Vagina (tissue), 2 donors: Measurements from ENCODE around the gene FAM9C. TPM values are rescaled to one million over a fixed set of nuclear protein-coding genes. Genes with fewer than 3 reads are reported as not detected.

Experiments used
- DNase-seq, 2 donors: peaks; one replicate each; pipeline ENCODE4 v3.0.0-alpha.2; 2017; ENCODE audit errors: extremely low spot score in 2 of 2
- H3K27ac ChIP-seq: fragments of 200-600 bp; sonication (generic); one replicate; pipeline ENCODE4 v1.5.1; 2019
- H3K27me3 ChIP-seq: fragments of 200-600 bp; sonication (generic); one replicate; pipeline ENCODE4 v1.5.1; 2019
- H3K36me3 ChIP-seq, 2 donors: fragments of 200-600 bp; sonication (generic); one replicate each; pipeline ENCODE4 v1.5.1; 2017 to 2019
- H3K4me1 ChIP-seq: fragments of 200-600 bp; sonication (generic); one replicate; pipeline ENCODE4 v1.5.1; 2019
- H3K4me3 ChIP-seq, 2 donors: fragments of 200-600 bp; sonication (generic); 1 replicate in 1 of 2; 2 replicates in 1 of 2; pipeline ENCODE4 v1.5.1; 2016 to 2019
- H3K9me3 ChIP-seq: fragments of 200-600 bp; sonication (generic); one replicate; pipeline ENCODE4 v1.5.1; 2019
- CTCF ChIP-seq, 3 experiments: fragments of 450-650 bp in 2 of 3; fragments of 200-600 bp in 1 of 3; sonication (generic) in 1 of 3; IDR thresholded peaks; one replicate each; pipeline ENCODE4 v1.5.1; 2017 to 2019; ENCODE audit warnings: antibody characterized with exemption in 3 of 3, mild to moderate bottlenecking in 2 of 3, moderate library complexity in 2 of 3
- POLR2A ChIP-seq, 2 donors: fragments of 450-650 bp; IDR thresholded peaks; one replicate each; pipeline ENCODE4 v1.6.1; 2017; ENCODE audit warnings: antibody characterized with exemption in 2 of 2, mild to moderate bottlenecking in 2 of 2, moderate library complexity in 2 of 2
- POLR2AphosphoS5 ChIP-seq, 2 donors: sonication (generic); formaldehyde crosslinking; IDR thresholded peaks; one replicate each; pipeline ENCODE4 v1.9.0; 2017; ENCODE audit warnings: antibody characterized with exemption in 2 of 2, mild to moderate bottlenecking in 2 of 2, low read depth in 1 of 2; ENCODE audit not compliant: insufficient read depth in 1 of 2
- intact Hi-C: fragments of 100-400 bp; cut with DNase I; formaldehyde crosslinking; loops from one replicate; pipeline ENCODE4 v1.15.1; 2023
- total RNA-seq: library from RNA; depleted of rRNA; stranded (reverse); fragments of >200 nt; gene quantifications from one replicate; pipeline ENCODE4 v1.2.3, GENCODE V29; 2016

Gene FAM9C
- total RNA-seq, 1 donor from 2014 or later = not detected

- no peak for DNase-seq
- Histone ChIP-seq H3K4me1 (no peaks in the 10 kb centered on the region), H3K9me3 (no peaks in the 10 kb centered on the region), H3K27me3 (no peaks in the 10 kb centered on the region), H3K4me3 (no peak overlapping the region), H3K27ac (no peak overlapping the region), H3K36me3 (no peaks in the 10 kb centered on the region)
- TF ChIP-seq CTCF (IDR thresholded peaks at IDR 0.05) (no peak), POLR2A (IDR thresholded peaks at IDR 0.05) (no peak)
- intact Hi-C loops = no loop called here
Measured at GRCh38 chrX:13059637-13060499, 15.4 kb upstream of the FAM9C start.

GRCh38 chrX:13055486-13055885 is 11.1 kb upstream of the FAM9C start:
- Histone ChIP-seq H3K9me3 (no peaks in the 10 kb centered on the region), H3K4me3 (no peak overlapping the region), H3K27ac (no peak overlapping the region), H3K4me1 (no peaks in the 10 kb centered on the region), H3K36me3 (no peaks in the 10 kb centered on the region), H3K27me3 (no peaks in the 10 kb centered on the region)
- TF ChIP-seq POLR2AphosphoS5 (IDR thresholded peaks at IDR 0.05; ENCODE audit: insufficient read depth in 1 of 2, low read depth in 1 of 2) = no peak
- TF ChIP-seq POLR2A (IDR thresholded peaks at IDR 0.05) = no peak
- TF ChIP-seq CTCF (IDR thresholded peaks at IDR 0.05) = no peak
- DNase-seq = no peak
- intact Hi-C loops = no loop called here

- Histone ChIP-seq H3K4me1 (no peaks in the 10 kb centered on the region), H3K27ac (no peak overlapping the region), H3K27me3 (no peaks in the 10 kb centered on the region), H3K36me3 (no peaks in the 10 kb centered on the region), H3K9me3 (no peaks in the 10 kb centered on the region), H3K4me3 (no peak overlapping the region)
- TF ChIP-seq CTCF (IDR thresholded peaks at IDR 0.05) (no peak), POLR2AphosphoS5 (IDR thresholded peaks at IDR 0.05; ENCODE audit: insufficient read depth in 1 of 2, low read depth in 1 of 2) (no peak), POLR2A (IDR thresholded peaks at IDR 0.05) (no peak)
- intact Hi-C loops = no loop called here
- no peak for DNase-seq
Measured at GRCh38 chrX:13053171-13053570, 8.8 kb upstream of the FAM9C start.

GRCh38 chrX:13051529-13052172 is 7.2 kb upstream of the FAM9C start:
- no peaks in the 10 kb centered on the region for H3K4me1 ChIP-seq
- no peaks in the 10 kb centered on the region for H3K36me3 ChIP-seq
- TF ChIP-seq POLR2AphosphoS5 (IDR thresholded peaks at IDR 0.05; ENCODE audit: insufficient read depth in 1 of 2, low read depth in 1 of 2) (no peak), POLR2A (IDR thresholded peaks at IDR 0.05) (no peak), CTCF (IDR thresholded peaks at IDR 0.05) (no peak)
- H3K9me3 ChIP-seq = no peaks in the 10 kb centered on the region
- H3K4me3 ChIP-seq = no peak overlapping the region
- no peak for DNase-seq
- intact Hi-C loops = no loop called here
- H3K27ac ChIP-seq = no peak overlapping the region
- no peaks in the 10 kb centered on the region for H3K27me3 ChIP-seq

GRCh38 chrX:13051167-13051528 is 6.7 kb upstream of the FAM9C start:
- Histone ChIP-seq H3K4me1 (no peaks in the 10 kb centered on the region), H3K27ac (no peak overlapping the region), H3K9me3 (no peaks in the 10 kb centered on the region), H3K27me3 (no peaks in the 10 kb centered on the region), H3K36me3 (no peaks in the 10 kb centered on the region), H3K4me3 (no peak overlapping the region)
- DNase-seq = no peak
- intact Hi-C loops = no loop called here
- TF ChIP-seq POLR2A (IDR thresholded peaks at IDR 0.05) = no peak
- no peak for TF ChIP-seq CTCF (IDR thresholded peaks at IDR 0.05)
- TF ChIP-seq POLR2AphosphoS5 (IDR thresholded peaks at IDR 0.05; ENCODE audit: insufficient read depth in 1 of 2, low read depth in 1 of 2) = no peak
